Epithelial cell of esophagus (primary cell): ENCODE data around the gene CEP250.

ENCODE experiments used
- DNase-seq: peaks from one replicate; pipeline ENCODE4 v3.0.0; 2010; ENCODE audit warnings: low read depth
- H3K4me3 ChIP-seq: 2 replicates; pipeline ENCODE4 v1.5.1; 2011; ENCODE audit warnings: mild to moderate bottlenecking, low read length, control low read depth
- CTCF ChIP-seq: IDR thresholded peaks from 2 replicates; pipeline ENCODE4 v1.5.1; 2011; ENCODE audit warnings: low read depth, mild to moderate bottlenecking, low read length, control low read depth, inconsistent platforms; ENCODE audit not compliant: insufficient read depth; ENCODE audit errors: missing control alignments

Gene CEP250

GRCh38 chr20:35560541-35560940 lies 105.1 kb downstream of the CEP250 start:
- no peak overlapping the region for H3K4me3 ChIP-seq
- no peak for DNase-seq
- no peak for TF ChIP-seq CTCF

- peak; percentile 38 for TF ChIP-seq CTCF
- no peak overlapping the region for H3K4me3 ChIP-seq
- DNase-seq, result peak; percentile 33
Measured at GRCh38 chr20:35561268-35561667, 105.9 kb downstream of the CEP250 start.

DNA sequence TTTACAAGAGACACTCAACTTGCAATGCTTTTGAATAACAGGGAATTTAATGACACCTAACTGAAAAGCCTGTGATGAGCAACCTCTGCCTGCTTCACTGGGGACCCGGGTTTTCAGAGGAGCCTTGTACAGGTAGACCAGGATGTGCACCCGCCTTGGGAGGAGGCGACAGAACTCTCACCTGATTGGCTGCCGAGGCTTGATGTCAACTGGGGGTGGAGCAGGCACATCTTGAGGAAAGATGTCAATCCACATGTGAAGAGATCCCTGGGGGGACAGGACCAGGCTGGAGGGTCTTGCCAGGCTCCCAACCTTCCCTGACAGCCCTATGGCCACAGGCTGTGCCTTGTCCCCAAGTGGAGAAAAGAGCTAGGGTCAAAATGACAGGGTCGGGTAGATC lies 106.3 kb downstream of the CEP250 start:
- TF ChIP-seq CTCF, result no peak
- peak; percentile 27 for DNase-seq
- H3K4me3 ChIP-seq, result no peak overlapping the region

- H3K4me3 ChIP-seq, result no peak overlapping the region
- DNase-seq, result no peak
- TF ChIP-seq CTCF, result no peak
Measured at GRCh38 chr20:35562541-35563110, 107.2 kb downstream of the CEP250 start.

- no peak for DNase-seq
- no peak overlapping the region for H3K4me3 ChIP-seq
- TF ChIP-seq CTCF, result no peak
Measured at GRCh38 chr20:35563834-35564233, 108.4 kb downstream of the CEP250 start.

GRCh38 chr20:35564905-35565304 lies 109.5 kb downstream of the CEP250 start:
- TF ChIP-seq CTCF, result no peak
- H3K4me3 ChIP-seq, result no peak overlapping the region
- DNase-seq, result no peak

- no peak overlapping the region for H3K4me3 ChIP-seq
- peak; percentile 55 for TF ChIP-seq CTCF
- DNase-seq, result peak; percentile 47
Measured at GRCh38 chr20:35568645-35569044, 113.2 kb downstream of the CEP250 start.
